ENCODE data around the gene SNAP47. TPM values are rescaled to one million over a fixed set of nuclear protein-coding genes. Genes with fewer than 3 reads are reported as not detected.

The SNAP47 gene
- total and polyA plus RNA-seq, 2 experiments from 2014 or later, result 29.3 to 40.1 TPM

- Histone ChIP-seq H3K9ac (0 out of 2 replicates have a peak overlapping the region, but pooled peaks have one; percentile 13), H3K27ac (peak overlapping the region; percentile 27; the same call in 1 of the 2 replicates), H3K79me2 (ENCODE audit: insufficient read depth) (no peaks in the 10 kb centered on the region), H3K4me1 (ENCODE audit: insufficient read depth) (peaks cover 39% of the 10 kb centered on the region), H3K27me3 (replicated peaks; ENCODE audit: insufficient read depth) (no peaks in the 10 kb centered on the region), H3K36me3 (ENCODE audit: low read depth) (no peaks in the 10 kb centered on the region), H3K4me2 (ENCODE audit: unreplicated experiment) (peak overlapping the region; percentile 19), H4K20me1 (ENCODE audit: insufficient read depth) (no peaks in the 10 kb centered on the region), H3F3A (ENCODE audit: insufficient read depth) (peaks cover 38% of the 10 kb centered on the region), H2AFZ (no peak overlapping the region), H3K4me3 (no peak overlapping the region), H3K9me3 (ENCODE audit: low read depth) (no peaks in the 10 kb centered on the region), H3K9me2 (ENCODE audit: insufficient read depth) (no peaks in the 10 kb centered on the region)
- no peak for DNase-seq
- 92% methylated on average over 10 of the region's 10 CpGs for WGBS, 2 experiments (ENCODE audit: low coverage in 1 of 2, low lambda C conversion rate in 2 of 2, missing lambda C conversion rate in 2 of 2)
- in situ Hi-C loops (cut with MboI), result no loop called here
- TF ChIP-seq EZH2 (IDR thresholded peaks at IDR 0.05; ENCODE audit: insufficient read depth, poor library complexity, severe bottlenecking) (no peak), EZH2phosphoT487 (IDR thresholded peaks at IDR 0.05; ENCODE audit: insufficient read depth, low read depth) (no peak)
Observed at GRCh38 chr1:227779021-227779441, 43.8 kb downstream of the SNAP47 start.

DNA sequence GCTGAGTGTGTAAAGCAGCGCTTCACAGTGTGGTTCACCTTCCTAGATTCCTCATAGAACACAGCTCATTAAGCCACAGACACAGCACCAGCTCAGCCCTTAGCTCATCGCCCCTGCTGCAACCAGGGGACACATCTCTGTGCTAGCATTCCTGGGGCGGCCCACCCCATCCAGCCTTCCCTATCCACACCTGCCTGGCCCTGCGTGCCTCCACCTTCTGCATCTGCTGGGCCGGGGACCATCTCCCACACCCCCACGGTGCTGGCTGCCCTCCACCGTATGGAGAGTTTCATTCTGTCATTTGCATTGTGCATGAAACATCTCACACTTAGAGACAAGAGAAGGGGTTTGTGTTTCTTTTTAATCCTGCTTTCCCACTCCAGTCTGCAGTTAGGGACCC, 44.5 kb downstream of the SNAP47 start:
- in situ Hi-C loops (cut with MboI), result no loop called here

GRCh38 chr1:227780101-227781044, 45.1 kb downstream of the SNAP47 start:
- no peak overlapping the region for H2AFZ ChIP-seq
- H3K9ac ChIP-seq, result no peak overlapping the region
- no peak overlapping the region for H3K4me2 ChIP-seq (ENCODE audit: unreplicated experiment)
- 86 to 89% methylated on average over 22 to 23 of the region's 23 CpGs for WGBS, 2 experiments (ENCODE audit: low coverage in 1 of 2, low lambda C conversion rate in 2 of 2, missing lambda C conversion rate in 2 of 2)
- H3K27ac ChIP-seq, result no peak overlapping the region
- in situ Hi-C loops (cut with MboI), result no loop called here
- H3K9me2 ChIP-seq (ENCODE audit: insufficient read depth), result no peaks in the 10 kb centered on the region
- no peak for TF ChIP-seq EZH2 (IDR thresholded peaks at IDR 0.05; ENCODE audit: insufficient read depth, poor library complexity, severe bottlenecking)
- TF ChIP-seq EZH2phosphoT487 (IDR thresholded peaks at IDR 0.05; ENCODE audit: insufficient read depth, low read depth), result no peak
- H3F3A ChIP-seq (ENCODE audit: insufficient read depth), result peaks cover 29% of the 10 kb centered on the region
- H3K9me3 ChIP-seq (ENCODE audit: low read depth), result no peaks in the 10 kb centered on the region
- no peak for DNase-seq
- H4K20me1 ChIP-seq (ENCODE audit: insufficient read depth), result no peaks in the 10 kb centered on the region
- peaks cover 32% of the 10 kb centered on the region for H3K4me1 ChIP-seq (ENCODE audit: insufficient read depth)
- H3K79me2 ChIP-seq (ENCODE audit: insufficient read depth), result no peaks in the 10 kb centered on the region
- H3K36me3 ChIP-seq (ENCODE audit: low read depth), result no peaks in the 10 kb centered on the region
- no peaks in the 10 kb centered on the region for H3K27me3 ChIP-seq (replicated peaks; ENCODE audit: insufficient read depth)
- H3K4me3 ChIP-seq, result no peak overlapping the region

More for the DNA sequence above, 44.5 kb downstream of the SNAP47 start:
- no peaks in the 10 kb centered on the region for H3K36me3 ChIP-seq (ENCODE audit: low read depth)
- no peak for DNase-seq
- no peaks in the 10 kb centered on the region for H3K27me3 ChIP-seq (replicated peaks; ENCODE audit: insufficient read depth)
- H4K20me1 ChIP-seq (ENCODE audit: insufficient read depth), result no peaks in the 10 kb centered on the region
- H2AFZ ChIP-seq, result no peak overlapping the region
- WGBS, 2 experiments (ENCODE audit: low coverage in 1 of 2, low lambda C conversion rate in 2 of 2, missing lambda C conversion rate in 2 of 2), result 93 to 94% methylated on average over 7 of the region's 7 CpGs
- no peaks in the 10 kb centered on the region for H3K9me3 ChIP-seq (ENCODE audit: low read depth)
- H3K79me2 ChIP-seq (ENCODE audit: insufficient read depth), result no peaks in the 10 kb centered on the region
- no peaks in the 10 kb centered on the region for H3K9me2 ChIP-seq (ENCODE audit: insufficient read depth)
- peaks cover 36% of the 10 kb centered on the region for H3F3A ChIP-seq (ENCODE audit: insufficient read depth)
- no peak overlapping the region for H3K4me2 ChIP-seq (ENCODE audit: unreplicated experiment)
- no peak overlapping the region for H3K4me3 ChIP-seq
- no peak overlapping the region for H3K9ac ChIP-seq
- H3K27ac ChIP-seq, result no peak overlapping the region
- H3K4me1 ChIP-seq (ENCODE audit: insufficient read depth), result peaks cover 38% of the 10 kb centered on the region
- TF ChIP-seq EZH2 (IDR thresholded peaks at IDR 0.05; ENCODE audit: insufficient read depth, poor library complexity, severe bottlenecking) (no peak), EZH2phosphoT487 (IDR thresholded peaks at IDR 0.05; ENCODE audit: insufficient read depth, low read depth) (no peak)

- Histone ChIP-seq H2AFZ (no peak overlapping the region), H3K4me3 (no peak overlapping the region), H3K9me2 (ENCODE audit: insufficient read depth) (no peaks in the 10 kb centered on the region), H3K9me3 (ENCODE audit: low read depth) (no peaks in the 10 kb centered on the region), H3F3A (ENCODE audit: insufficient read depth) (peaks cover 18% of the 10 kb centered on the region), H3K79me2 (ENCODE audit: insufficient read depth) (no peaks in the 10 kb centered on the region), H3K36me3 (ENCODE audit: low read depth) (no peaks in the 10 kb centered on the region), H3K27me3 (replicated peaks; ENCODE audit: insufficient read depth) (no peaks in the 10 kb centered on the region), H3K4me2 (ENCODE audit: unreplicated experiment) (no peak overlapping the region), H4K20me1 (ENCODE audit: insufficient read depth) (no peaks in the 10 kb centered on the region), H3K4me1 (ENCODE audit: insufficient read depth) (peaks cover 21% of the 10 kb centered on the region), H3K27ac (no peak overlapping the region), H3K9ac (no peak overlapping the region)
- TF ChIP-seq EZH2phosphoT487 (IDR thresholded peaks at IDR 0.05; ENCODE audit: insufficient read depth, low read depth), result no peak
- no peak for TF ChIP-seq EZH2 (IDR thresholded peaks at IDR 0.05; ENCODE audit: insufficient read depth, poor library complexity, severe bottlenecking)
- in situ Hi-C loops (cut with MboI), result no loop called here
- DNase-seq, result no peak
- 97 to 98% methylated on average over 12 to 15 of the region's 15 CpGs for WGBS, 2 experiments (ENCODE audit: low coverage in 1 of 2, low lambda C conversion rate in 2 of 2, missing lambda C conversion rate in 2 of 2)
Observed at GRCh38 chr1:227781314-227781930, 46.2 kb downstream of the SNAP47 start.

Data from GM23248 (cell line).